Vagina (tissue), 2 donors: Measurements from ENCODE around the gene ART3. TPM values are rescaled to one million over a fixed set of nuclear protein-coding genes. Genes with fewer than 3 reads are reported as not detected.

ENCODE experiments used
- DNase-seq, 2 donors: peaks; one replicate each; pipeline ENCODE4 v3.0.0-alpha.2; 2017; ENCODE audit errors: extremely low spot score in 2 of 2
- H3K27ac ChIP-seq: fragments of 200-600 bp; sonication (generic); one replicate; pipeline ENCODE4 v1.5.1; 2019
- H3K27me3 ChIP-seq: fragments of 200-600 bp; sonication (generic); one replicate; pipeline ENCODE4 v1.5.1; 2019
- H3K36me3 ChIP-seq, 2 donors: fragments of 200-600 bp; sonication (generic); one replicate each; pipeline ENCODE4 v1.5.1; 2017 to 2019
- H3K4me1 ChIP-seq: fragments of 200-600 bp; sonication (generic); one replicate; pipeline ENCODE4 v1.5.1; 2019
- H3K4me3 ChIP-seq, 2 donors: fragments of 200-600 bp; sonication (generic); 1 replicate in 1 of 2; 2 replicates in 1 of 2; pipeline ENCODE4 v1.5.1; 2016 to 2019
- H3K9me3 ChIP-seq: fragments of 200-600 bp; sonication (generic); one replicate; pipeline ENCODE4 v1.5.1; 2019
- CTCF ChIP-seq, 3 experiments: fragments of 450-650 bp in 2 of 3; fragments of 200-600 bp in 1 of 3; sonication (generic) in 1 of 3; IDR thresholded peaks; one replicate each; pipeline ENCODE4 v1.5.1; 2017 to 2019; ENCODE audit warnings: antibody characterized with exemption in 3 of 3, mild to moderate bottlenecking in 2 of 3, moderate library complexity in 2 of 3
- POLR2A ChIP-seq, 2 donors: fragments of 450-650 bp; IDR thresholded peaks; one replicate each; pipeline ENCODE4 v1.6.1; 2017; ENCODE audit warnings: antibody characterized with exemption in 2 of 2, mild to moderate bottlenecking in 2 of 2, moderate library complexity in 2 of 2
- POLR2AphosphoS5 ChIP-seq, 2 donors: sonication (generic); formaldehyde crosslinking; IDR thresholded peaks; one replicate each; pipeline ENCODE4 v1.9.0; 2017; ENCODE audit warnings: antibody characterized with exemption in 2 of 2, mild to moderate bottlenecking in 2 of 2, low read depth in 1 of 2; ENCODE audit not compliant: insufficient read depth in 1 of 2
- intact Hi-C: fragments of 100-400 bp; cut with DNase I; formaldehyde crosslinking; loops from one replicate; pipeline ENCODE4 v1.15.1; 2023
- total RNA-seq: library from RNA; depleted of rRNA; stranded (reverse); fragments of >200 nt; gene quantifications from one replicate; pipeline ENCODE4 v1.2.3, GENCODE V29; 2016

ART3 gene
- total RNA-seq: 0.74 TPM

GRCh38 chr4:76074468-76074867 is at the start of gene ART3:
ART3 (plus strand) TSS chr4:76074709; CDS start chr4:76075890, 1,181 bp downstream.
- intact Hi-C loops: no loop called here
- no peak within 1 kb of the TSS for H3K27ac ChIP-seq
- TF ChIP-seq POLR2AphosphoS5 (IDR thresholded peaks at IDR 0.05; ENCODE audit: insufficient read depth in 1 of 2, low read depth in 1 of 2) (no peak), CTCF (IDR thresholded peaks at IDR 0.05) (no peak), POLR2A (IDR thresholded peaks at IDR 0.05) (no peak)

GRCh38 chr4:76028350-76028765 is 46.2 kb upstream of the ART3 start:
- intact Hi-C loops: no loop called here

More at GRCh38 chr4:76074468-76074867, at the start of gene ART3:
- H3K4me3 ChIP-seq: no peak within 1 kb of the TSS
- DNase-seq: no peak
- H3K9me3 ChIP-seq: no peaks in the 10 kb centered on the region
- no peaks in the 10 kb centered on the region for H3K4me1 ChIP-seq
- no peaks in the 10 kb centered on the region for H3K27me3 ChIP-seq
- H3K36me3 ChIP-seq: no peaks in the 10 kb centered on the region

GRCh38 chr4:76029300-76029699 is 45.2 kb upstream of the ART3 start:
- Histone ChIP-seq H3K4me1 (no peaks in the 10 kb centered on the region), H3K27ac (no peak overlapping the region), H3K27me3 (no peaks in the 10 kb centered on the region), H3K4me3 (no peak overlapping the region), H3K9me3 (no peaks in the 10 kb centered on the region), H3K36me3 (no peaks in the 10 kb centered on the region)
- intact Hi-C loops: no loop called here
- DNase-seq: no peak
- no peak for TF ChIP-seq POLR2A (IDR thresholded peaks at IDR 0.05)
- no peak for TF ChIP-seq CTCF (IDR thresholded peaks at IDR 0.05)
- TF ChIP-seq POLR2AphosphoS5 (IDR thresholded peaks at IDR 0.05; ENCODE audit: insufficient read depth in 1 of 2, low read depth in 1 of 2): no peak

More at GRCh38 chr4:76028350-76028765, 46.2 kb upstream of the ART3 start:
- no peaks in the 10 kb centered on the region for H3K27me3 ChIP-seq
- no peaks in the 10 kb centered on the region for H3K9me3 ChIP-seq
- peak overlapping the region in 1 of 2 donors; percentile 21 for H3K4me3 ChIP-seq
- DNase-seq: no peak
- no peak overlapping the region for H3K27ac ChIP-seq
- TF ChIP-seq CTCF (IDR thresholded peaks at IDR 0.05) (no peak), POLR2AphosphoS5 (IDR thresholded peaks at IDR 0.05; ENCODE audit: insufficient read depth in 1 of 2, low read depth in 1 of 2) (no peak), POLR2A (IDR thresholded peaks at IDR 0.05) (no peak)
- no peaks in the 10 kb centered on the region for H3K4me1 ChIP-seq
- no peaks in the 10 kb centered on the region for H3K36me3 ChIP-seq

- no peaks in the 10 kb centered on the region for H3K36me3 ChIP-seq
- TF ChIP-seq POLR2AphosphoS5 (IDR thresholded peaks at IDR 0.05; ENCODE audit: insufficient read depth in 1 of 2, low read depth in 1 of 2) (no peak), POLR2A (IDR thresholded peaks at IDR 0.05) (no peak), CTCF (IDR thresholded peaks at IDR 0.05) (no peak)
- no peaks in the 10 kb centered on the region for H3K4me1 ChIP-seq
- H3K4me3 ChIP-seq: no peak overlapping the region
- no peaks in the 10 kb centered on the region for H3K27me3 ChIP-seq
- no peak for DNase-seq
- no peak overlapping the region for H3K27ac ChIP-seq
- intact Hi-C loops: no loop called here
- no peaks in the 10 kb centered on the region for H3K9me3 ChIP-seq
These were observed 39.4 kb upstream of the ART3 start for GRCh38 chr4:76035141-76035540.

- TF ChIP-seq POLR2A (IDR thresholded peaks at IDR 0.05) (no peak), POLR2AphosphoS5 (IDR thresholded peaks at IDR 0.05; ENCODE audit: insufficient read depth in 1 of 2, low read depth in 1 of 2) (no peak), CTCF (IDR thresholded peaks at IDR 0.05) (no peak)
- Histone ChIP-seq H3K4me3 (no peak within 1 kb of the TSS), H3K27me3 (no peaks in the 10 kb centered on the region), H3K4me1 (no peaks in the 10 kb centered on the region), H3K27ac (no peak within 1 kb of the TSS), H3K36me3 (no peaks in the 10 kb centered on the region), H3K9me3 (no peaks in the 10 kb centered on the region)
- intact Hi-C loops: no loop called here
- DNase-seq: no peak
These were observed 38.6 kb upstream of the ART3 start, which contains the start of gene CXCL11 for GRCh38 chr4:76035799-76036380. CXCL11 (minus strand) TSS chr4:76036070; CDS start chr4:76035987, 83 bp downstream.
